K562 (cell line): Measurements from ENCODE around the gene ENG. TPM values are rescaled to one million over a fixed set of nuclear protein-coding genes. Genes with fewer than 3 reads are reported as not detected.

ENCODE experiments used
- ARID2 ChIP-seq: fragments of 450-650 bp; IDR thresholded peaks from 2 replicates; pipeline ENCODE4 v1.6.1; 2017; ENCODE audit warnings: antibody characterized with exemption, mild to moderate bottlenecking
- CBFA2T2 ChIP-seq: fragments of 450-650 bp; conservative IDR thresholded peaks from 2 replicates; pipeline ENCODE4 v1.6.1; 2017; ENCODE audit warnings: mild to moderate bottlenecking
- CC2D1A ChIP-seq: fragments of 450-650 bp; IDR thresholded peaks from 2 replicates; pipeline ENCODE4 v1.6.1; 2017; ENCODE audit warnings: mild to moderate bottlenecking
- CEBPZ ChIP-seq: fragments of 150-350 bp; IDR thresholded peaks from 2 replicates; pipeline ENCODE4 v1.6.1; 2014; ENCODE audit warnings: low read depth, mild to moderate bottlenecking, low read length, borderline replicate concordance
- ILF3 ChIP-seq: fragments of 450-650 bp; IDR thresholded peaks from 2 replicates; pipeline ENCODE4 v1.6.1; 2018; ENCODE audit warnings: antibody characterized with exemption, mild to moderate bottlenecking, moderate library complexity, borderline replicate concordance
- MCM3 ChIP-seq: fragments of 450-650 bp; IDR thresholded peaks from 2 replicates; pipeline ENCODE4 v1.6.1; 2016
- MCM5 ChIP-seq: fragments of 450-650 bp; IDR thresholded peaks from 2 replicates; pipeline ENCODE4 v1.6.1; 2016; ENCODE audit warnings: low read depth
- MCM7 ChIP-seq, 2 experiments: fragments of 450-650 bp; IDR thresholded peaks; 2 replicates each; pipeline ENCODE4 v1.6.1; 2016 to 2018
- NRF1 ChIP-seq, 2 experiments: fragments of 450-650 bp; IDR thresholded peaks in 1 of 2; conservative IDR thresholded peaks in 1 of 2; 2 replicates each; pipeline ENCODE4 v1.6.1; 2014; ENCODE audit warnings: mild to moderate bottlenecking in 2 of 2
- PML ChIP-seq: IDR thresholded peaks from 2 replicates; pipeline ENCODE4 v1.6.1; 2012; ENCODE audit warnings: low read length, inconsistent platforms
- RCOR1 ChIP-seq, 2 experiments: IDR thresholded peaks; 2 replicates each; pipeline ENCODE4 v1.6.1; 2012; ENCODE audit warnings: low read depth in 2 of 2, low read length in 2 of 2, borderline replicate concordance in 1 of 2, improper control_type of control experiment in 1 of 2
- RHOXF2B ChIP-seq: fragments of 250-450 bp; sonication (Bioruptor Pico); conservative IDR thresholded peaks from 2 replicates; pipeline ENCODE4 v1.5.1; 2021
- SMAD1 ChIP-seq: fragments of 150-350 bp; IDR thresholded peaks from 2 replicates; pipeline ENCODE4 v1.6.1; 2014; ENCODE audit warnings: low read length, low read depth; ENCODE audit not compliant: partially characterized antibody
- SMAD4 ChIP-seq: fragments of 250-450 bp; sonication (Bioruptor Pico); conservative IDR thresholded peaks from 2 replicates; pipeline ENCODE4 v1.8.0; 2021; ENCODE audit warnings: inconsistent platforms, mild to moderate bottlenecking, moderate library complexity
- ZBTB5 ChIP-seq: fragments of 450-650 bp; IDR thresholded peaks from 2 replicates; pipeline ENCODE4 v1.6.1; 2017; ENCODE audit warnings: antibody characterized with exemption
- ZNF212 ChIP-seq: fragments of 450-650 bp; formaldehyde crosslinking; IDR thresholded peaks from 2 replicates; pipeline ENCODE4 v1.4.0; 2020; ENCODE audit warnings: mild to moderate bottlenecking
- ZNF24 ChIP-seq: fragments of 450-650 bp; IDR thresholded peaks from 2 replicates; pipeline ENCODE4 v1.6.1; 2016
- ZNF282 ChIP-seq: sonication (generic); formaldehyde crosslinking; IDR thresholded peaks from 2 replicates; pipeline ENCODE4 v1.8.1; 2023; ENCODE audit warnings: missing genetic modification reagents
- ZNF384 ChIP-seq: IDR thresholded peaks from 2 replicates; pipeline ENCODE4 v1.6.1; 2012; ENCODE audit warnings: low read depth, low read length, improper control_type of control experiment
- ZNF639 ChIP-seq, 2 experiments: fragments of 200-800 bp in 1 of 2; sonication (Bioruptor generic) in 1 of 2; sonication (generic) in 1 of 2; formaldehyde crosslinking in 1 of 2; IDR thresholded peaks in 1 of 2; conservative IDR thresholded peaks in 1 of 2; 2 replicates each; pipeline versions ENCODE4 v1.5.0 to v1.6.1; 2016 to 2020; ENCODE audit warnings: missing compliant biosample characterization in 1 of 2, missing genetic modification characterization in 1 of 2, missing genetic modification reagents in 1 of 2
- ZNF778 ChIP-seq: fragments of 450-650 bp; formaldehyde crosslinking; IDR thresholded peaks from 2 replicates; pipeline ENCODE4 v1.4.0; 2020; ENCODE audit warnings: mild to moderate bottlenecking, moderate library complexity
- polyA plus RNA-seq, 8 experiments: library from polyadenylated mRNA; depleted of rRNA in 4 of 8; stranded (reverse) in 5 of 8; unstranded in 3 of 8; fragments of >200 nt; fragmentation: Nextera tagmentation in 2 of 8; fragmentation: Illumina TruSeq in 1 of 8; extraction: Ambion mirVana in 2 of 8; extraction: Trizol in 1 of 8; gene quantifications; 2 replicates each; pipeline versions ENCODE4 v1.2.1 to v1.2.3, GENCODE V29; 2011 to 2014; ENCODE audit warnings: inconsistent platforms in 1 of 8, missing spikeins in 1 of 8
- total RNA-seq, 7 experiments: library from RNA; depleted of rRNA in 6 of 7; stranded (reverse); fragments of >200 nt in 6 of 7; fragmentation: Illumina TruSeq in 2 of 7; extraction: Trizol in 2 of 7; gene quantifications; 2 replicates each; pipeline versions ENCODE4 v1.2.1 to v1.2.3, GENCODE V29; 2011 to 2021; ENCODE audit warnings: low replicate concordance in 1 of 7
- TF ChIP-seq, protein P1 (sequence below): IDR thresholded peaks from 2 replicates; pipeline ENCODE4 v1.6.1; 2014; ENCODE audit warnings: antibody characterized with exemption

The ENG gene
- total and polyA plus RNA-seq, 9 of the 15 experiments (the other 6 are each of a cell fraction or from before 2014, with no cell fraction given) = 0.04 to 0.40 (median 0.14) TPM; not detected in 1

GRCh38 chr9:127779136-127779981, 75.1 kb downstream of the ENG start (continued):
- TF ChIP-seq, protein P1, sequence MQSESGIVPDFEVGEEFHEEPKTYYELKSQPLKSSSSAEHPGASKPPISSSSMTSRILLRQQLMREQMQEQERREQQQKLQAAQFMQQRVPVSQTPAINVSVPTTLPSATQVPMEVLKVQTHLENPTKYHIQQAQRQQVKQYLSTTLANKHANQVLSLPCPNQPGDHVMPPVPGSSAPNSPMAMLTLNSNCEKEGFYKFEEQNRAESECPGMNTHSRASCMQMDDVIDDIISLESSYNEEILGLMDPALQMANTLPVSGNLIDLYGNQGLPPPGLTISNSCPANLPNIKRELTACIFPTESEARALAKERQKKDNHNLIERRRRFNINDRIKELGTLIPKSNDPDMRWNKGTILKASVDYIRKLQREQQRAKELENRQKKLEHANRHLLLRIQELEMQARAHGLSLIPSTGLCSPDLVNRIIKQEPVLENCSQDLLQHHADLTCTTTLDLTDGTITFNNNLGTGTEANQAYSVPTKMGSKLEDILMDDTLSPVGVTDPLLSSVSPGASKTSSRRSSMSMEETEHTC = no peak
- TF ChIP-seq RHOXF2B = no peak
- TF ChIP-seq ZNF24 = no peak
- TF ChIP-seq CC2D1A = no peak
- no peak for TF ChIP-seq ZNF778 (CRISPR knock-in tag)
- no peak for TF ChIP-seq ZNF639 (CRISPR knock-in tag; conservative IDR thresholded peaks at IDR 0.05 in 1 of 2, IDR thresholded peaks at IDR 0.05 in 1 of 2)
- TF ChIP-seq MCM5 = no peak
- TF ChIP-seq ZNF282 (CRISPR knock-in tag) = no peak
- no peak for TF ChIP-seq CBFA2T2
- no peak for TF ChIP-seq ILF3
- TF ChIP-seq NRF1 (conservative IDR thresholded peaks at IDR 0.05 in 1 of 2, IDR thresholded peaks at IDR 0.05 in 1 of 2) = peak in 1 of 2 experiments; percentile 32; a peak in 1 of 4 replicates
- no peak for TF ChIP-seq CEBPZ
- TF ChIP-seq ARID2 = no peak
- TF ChIP-seq PML = no peak
- no peak for TF ChIP-seq ZBTB5
- TF ChIP-seq ZNF212 (CRISPR knock-in tag) = no peak
- TF ChIP-seq ZNF384 = no peak
- TF ChIP-seq RCOR1 (IDR thresholded peaks at IDR 0.05; ENCODE audit: borderline replicate concordance in 1 of 2, low read depth in 2 of 2, low read length in 2 of 2) = no peak; a peak in 1 of 4 replicates
- no peak for TF ChIP-seq SMAD1
- peak; percentile 32; the same call in 1 of the 2 replicates for TF ChIP-seq SMAD4 (CRISPR knock-in tag)
- no peak for TF ChIP-seq MCM7 (IDR thresholded peaks at IDR 0.05)
- no peak for TF ChIP-seq MCM3
